T-helper 1 cell treated with Interleukin-12 subunit alpha and Interleukin-12 subunit beta and Interleukin-4 antibody, amounts not matched to agents 30 μg/mL and 1 μg/mL, for 36 hours (primary cell): ENCODE results near the gene CAMKK2.
"Not testable (repeated sequence)": the region's sequence is repeated elsewhere in the genome, so short reads cannot be mapped to it uniquely, and the experiment has no call there.

Experiments used
- H3K27ac Mint-ChIP-seq: one replicate; pipeline ENCODE4 v1.8.0; 2021; ENCODE audit warnings: mild to moderate bottlenecking, mixed read lengths
- H3K27me3 Mint-ChIP-seq: one replicate; pipeline ENCODE4 v1.8.0; 2021; ENCODE audit warnings: low read depth, mixed read lengths
- H3K36me3 Mint-ChIP-seq: one replicate; pipeline ENCODE4 v1.8.0; 2021; ENCODE audit warnings: low read depth, mixed read lengths
- H3K4me1 Mint-ChIP-seq: one replicate; pipeline ENCODE4 v1.8.0; 2021; ENCODE audit warnings: low read depth, mixed read lengths
- H3K4me3 Mint-ChIP-seq: one replicate; pipeline ENCODE4 v1.8.0; 2021; ENCODE audit warnings: mild to moderate bottlenecking, moderate library complexity, mixed read lengths
- H3K9me3 Mint-ChIP-seq: one replicate; pipeline ENCODE4 v1.8.0; 2021; ENCODE audit warnings: mixed read lengths

CAMKK2 gene

GRCh38 chr12:121278169-121279070 is 18.1 kb downstream of the CAMKK2 start:
- Mint-ChIP-seq H3K9me3 (no peaks in the 10 kb centered on the region), H3K4me1 (peaks cover 5% of the 10 kb centered on the region), H3K4me3 (no peak overlapping the region), H3K36me3 (peaks cover 2% of the 10 kb centered on the region), H3K27me3 (no peaks in the 10 kb centered on the region), H3K27ac (no peak overlapping the region)

- H3K27me3 Mint-ChIP-seq = no peaks in the 10 kb centered on the region
- peaks cover 7% of the 10 kb centered on the region for H3K4me1 Mint-ChIP-seq
- no peak overlapping the region for H3K27ac Mint-ChIP-seq
- no peak overlapping the region for H3K4me3 Mint-ChIP-seq
- peaks cover 7% of the 10 kb centered on the region for H3K36me3 Mint-ChIP-seq
- no peaks in the 10 kb centered on the region for H3K9me3 Mint-ChIP-seq
These were observed 19.1 kb downstream of the CAMKK2 start for GRCh38 chr12:121277374-121277759.

- Mint-ChIP-seq H3K4me1 (peaks cover 5% of the 10 kb centered on the region), H3K27ac (no peak overlapping the region), H3K27me3 (no peaks in the 10 kb centered on the region), H3K36me3 (peaks cover 18% of the 10 kb centered on the region), H3K9me3 (no peaks in the 10 kb centered on the region), H3K4me3 (no peak overlapping the region)
These were observed 22.3 kb downstream of the CAMKK2 start for GRCh38 chr12:121274036-121274763.

- Mint-ChIP-seq H3K4me1 (peaks cover 5% of the 10 kb centered on the region), H3K27me3 (no peaks in the 10 kb centered on the region)
These were observed 23.1 kb downstream of the CAMKK2 start for GRCh38 chr12:121273364-121273896.

GRCh38 chr12:121267822-121268221 is 28.7 kb downstream of the CAMKK2 start:
- peaks cover 27% of the 10 kb centered on the region for H3K36me3 Mint-ChIP-seq

More at GRCh38 chr12:121273364-121273896, 23.1 kb downstream of the CAMKK2 start:
- no peak overlapping the region for H3K4me3 Mint-ChIP-seq
- no peaks in the 10 kb centered on the region for H3K9me3 Mint-ChIP-seq
- H3K36me3 Mint-ChIP-seq = peaks cover 22% of the 10 kb centered on the region
- no peak overlapping the region for H3K27ac Mint-ChIP-seq

GRCh38 chr12:121264951-121265515 is 31.5 kb downstream of the CAMKK2 start:
- Mint-ChIP-seq H3K4me3 (no peak overlapping the region), H3K27me3 (no peaks in the 10 kb centered on the region), H3K27ac (no peak overlapping the region), H3K4me1 (no peaks in the 10 kb centered on the region), H3K9me3 (no peaks in the 10 kb centered on the region), H3K36me3 (peaks cover 30% of the 10 kb centered on the region)

More at GRCh38 chr12:121267822-121268221, 28.7 kb downstream of the CAMKK2 start:
- Mint-ChIP-seq H3K4me1 (peaks cover under 1% of the 10 kb centered on the region), H3K27ac (no peak overlapping the region), H3K4me3 (no peak overlapping the region), H3K27me3 (no peaks in the 10 kb centered on the region), H3K9me3 (no peaks in the 10 kb centered on the region)

GRCh38 chr12:121264135-121264534 is 32.4 kb downstream of the CAMKK2 start:
- no peak overlapping the region for H3K27ac Mint-ChIP-seq
- no peaks in the 10 kb centered on the region for H3K9me3 Mint-ChIP-seq

GRCh38 chr12:121263206-121263935 is 33.1 kb downstream of the CAMKK2 start:
- Mint-ChIP-seq H3K36me3 (peaks cover 29% of the 10 kb centered on the region), H3K27ac (no peak overlapping the region), H3K9me3 (no peaks in the 10 kb centered on the region), H3K27me3 (no peaks in the 10 kb centered on the region), H3K4me3 (no peak overlapping the region), H3K4me1 (no peaks in the 10 kb centered on the region)

More at GRCh38 chr12:121264135-121264534, 32.4 kb downstream of the CAMKK2 start:
- no peaks in the 10 kb centered on the region for H3K4me1 Mint-ChIP-seq
- no peak overlapping the region for H3K4me3 Mint-ChIP-seq
- H3K36me3 Mint-ChIP-seq = peaks cover 28% of the 10 kb centered on the region
- H3K27me3 Mint-ChIP-seq = no peaks in the 10 kb centered on the region

- no peaks in the 10 kb centered on the region for H3K9me3 Mint-ChIP-seq
- H3K36me3 Mint-ChIP-seq = peaks cover 34% of the 10 kb centered on the region
- no peak overlapping the region for H3K27ac Mint-ChIP-seq
- H3K4me1 Mint-ChIP-seq = no peaks in the 10 kb centered on the region
- no peak overlapping the region for H3K4me3 Mint-ChIP-seq
- H3K27me3 Mint-ChIP-seq = no peaks in the 10 kb centered on the region
These were observed 35.1 kb downstream of the CAMKK2 start for GRCh38 chr12:121261398-121261797.

GRCh38 chr12:121260091-121260490 is 36.4 kb downstream of the CAMKK2 start:
- no peaks in the 10 kb centered on the region for H3K9me3 Mint-ChIP-seq
- no peaks in the 10 kb centered on the region for H3K4me1 Mint-ChIP-seq
- H3K27ac Mint-ChIP-seq = no peak overlapping the region
- H3K27me3 Mint-ChIP-seq = no peaks in the 10 kb centered on the region
- H3K36me3 Mint-ChIP-seq = peaks cover 36% of the 10 kb centered on the region
- no peak overlapping the region for H3K4me3 Mint-ChIP-seq

GRCh38 chr12:121259074-121259473 is 37.4 kb downstream of the CAMKK2 start:
- Mint-ChIP-seq H3K36me3 (peaks cover 39% of the 10 kb centered on the region), H3K9me3 (no peaks in the 10 kb centered on the region), H3K27ac (no peak overlapping the region)

GRCh38 chr12:121257704-121258449 is 38.6 kb downstream of the CAMKK2 start:
- H3K27ac Mint-ChIP-seq, H3K27me3 Mint-ChIP-seq, H3K9me3 Mint-ChIP-seq, H3K4me1 Mint-ChIP-seq, H3K4me3 Mint-ChIP-seq: not testable (repeated sequence)
- H3K36me3 Mint-ChIP-seq = peaks cover 47% of the 10 kb centered on the region

More at GRCh38 chr12:121259074-121259473, 37.4 kb downstream of the CAMKK2 start:
- H3K4me1 Mint-ChIP-seq = peaks cover 4% of the 10 kb centered on the region
- H3K27me3 Mint-ChIP-seq = no peaks in the 10 kb centered on the region
- H3K4me3 Mint-ChIP-seq = no peak overlapping the region

GRCh38 chr12:121255433-121255832 is 41.1 kb downstream of the CAMKK2 start:
- no peaks in the 10 kb centered on the region for H3K27me3 Mint-ChIP-seq
- no peak overlapping the region for H3K27ac Mint-ChIP-seq
- H3K9me3 Mint-ChIP-seq = no peaks in the 10 kb centered on the region
- peaks cover 46% of the 10 kb centered on the region for H3K36me3 Mint-ChIP-seq
- peaks cover 4% of the 10 kb centered on the region for H3K4me1 Mint-ChIP-seq
- H3K4me3 Mint-ChIP-seq = no peak overlapping the region
